Retinal pigment epithelial cell (primary cell): ENCODE measurements around the gene MIGA2.

ENCODE experiments used
- DNase-seq: peaks from one replicate; pipeline ENCODE4 v3.0.0-alpha.2; 2010; ENCODE audit warnings: low read depth
- H3K4me3 ChIP-seq: 2 replicates; pipeline ENCODE4 v1.5.1; 2011; ENCODE audit warnings: mild to moderate bottlenecking, low read length, control low read depth, moderate library complexity
- CTCF ChIP-seq: conservative IDR thresholded peaks from 2 replicates; pipeline ENCODE4 v1.5.1; 2011; ENCODE audit warnings: low read depth, low read length, control low read depth, inconsistent platforms

MIGA2 gene

GRCh38 chr9:129036241-129036922 is at the start of gene MIGA2:
Gene MIGA2 (plus strand): TSS chr9:129036626. CDS start chr9:129040595, 3,969 bp downstream.
- TF ChIP-seq CTCF, result no peak
- peak; percentile 98 for DNase-seq
- peak within 1 kb of the TSS; percentile 92 for H3K4me3 ChIP-seq

GRCh38 chr9:128986671-128987070 is 49.8 kb upstream of the MIGA2 start:
- TF ChIP-seq CTCF, result no peak
- no peak for DNase-seq
- no peak overlapping the region for H3K4me3 ChIP-seq

- no peak for TF ChIP-seq CTCF
- H3K4me3 ChIP-seq, result no peak overlapping the region
- no peak for DNase-seq
Measured at GRCh38 chr9:128987805-128988204, 48.6 kb upstream of the MIGA2 start.

GRCh38 chr9:128992995-128993394 is 43.4 kb upstream of the MIGA2 start:
- no peak for DNase-seq
- peak; percentile 37 for TF ChIP-seq CTCF
- no peak overlapping the region for H3K4me3 ChIP-seq

GRCh38 chr9:128995791-128996190 is 40.6 kb upstream of the MIGA2 start:
- DNase-seq, result no peak
- H3K4me3 ChIP-seq, result no peak overlapping the region
- TF ChIP-seq CTCF, result no peak

GRCh38 chr9:128998462-128998861 is 38.0 kb upstream of the MIGA2 start:
- DNase-seq, result no peak
- H3K4me3 ChIP-seq, result no peak overlapping the region
- no peak for TF ChIP-seq CTCF

GRCh38 chr9:128999581-129000206 is 36.7 kb upstream of the MIGA2 start:
- H3K4me3 ChIP-seq, result no peak overlapping the region
- DNase-seq, result no peak
- no peak for TF ChIP-seq CTCF
